Calu3 (cell line): ENCODE results near the gene OR7C1. TPM values are rescaled to one million over a fixed set of nuclear protein-coding genes. Genes with fewer than 3 reads are reported as not detected.
"Not testable (repeated sequence)": the region's sequence is repeated elsewhere in the genome, so short reads cannot be mapped to it uniquely, and the experiment has no call there.

Experiments
- BruUV-seq: library from RNA; stranded (reverse); fragments of 400-500 nt; replicated peaks from 2 replicates; lab custom pipeline; 2021; lab: Mats Ljungman, UMichigan
- CTCF ChIA-PET: fragments of 300-600 bp; sonication (Branson Sonifier 250); formaldehyde crosslinking; loops from one replicate; lab custom pipeline; 2022; ENCODE audit warnings: antibody characterized with exemption; lab: Charles Lee
- DNase-seq: peaks from one replicate; pipeline ENCODE4 v3.0.0; 2022
- H3K27ac Mint-ChIP-seq: one replicate; pipeline ENCODE4 v1.8.0; 2022; ENCODE audit warnings: mixed read lengths; ENCODE audit not compliant: unreplicated experiment
- H3K27me3 Mint-ChIP-seq: one replicate; pipeline ENCODE4 v1.8.0; 2022; ENCODE audit warnings: mixed read lengths; ENCODE audit not compliant: unreplicated experiment
- H3K36me3 Mint-ChIP-seq: one replicate; pipeline ENCODE4 v1.8.0; 2022; ENCODE audit warnings: mild to moderate bottlenecking, moderate library complexity, mixed read lengths; ENCODE audit not compliant: insufficient read depth, unreplicated experiment
- H3K4me1 Mint-ChIP-seq: one replicate; pipeline ENCODE4 v1.8.0; 2022; ENCODE audit warnings: mild to moderate bottlenecking, low read depth, mixed read lengths; ENCODE audit not compliant: unreplicated experiment
- H3K4me3 Mint-ChIP-seq: one replicate; pipeline ENCODE4 v1.8.0; 2022; ENCODE audit warnings: mild to moderate bottlenecking, low read depth, moderate library complexity, mixed read lengths; ENCODE audit not compliant: unreplicated experiment
- H3K9me3 Mint-ChIP-seq: one replicate; pipeline ENCODE4 v1.8.0; 2022; ENCODE audit warnings: low read depth, mixed read lengths; ENCODE audit not compliant: unreplicated experiment
- CTCF ChIP-seq: fragments of 200-600 bp; IDR thresholded peaks from one replicate; pipeline ENCODE4 v1.8.0; 2022; ENCODE audit warnings: antibody characterized with exemption; ENCODE audit not compliant: unreplicated experiment
- intact Hi-C: fragments of 100-400 bp; cut with micrococcal nuclease; formaldehyde crosslinking; loops from one replicate; pipeline ENCODE4 v1.10.0; 2022; ENCODE audit not compliant: unreplicated experiment
- total RNA-seq: library from RNA; stranded (reverse); gene quantifications from 2 replicates; pipeline ENCODE4 v1.2.3, GENCODE V29; 2022

OR7C1 gene
- total RNA-seq, 1 experiment from 2014 or later = not detected

- intact Hi-C loops = not testable (repeated sequence)
These were observed 50.3 kb downstream of the OR7C1 start for GRCh38 chr19:14784730-14785101.

GRCh38 chr19:14783410-14783998, 51.5 kb downstream of the OR7C1 start:
- H3K27ac Mint-ChIP-seq, H3K36me3 Mint-ChIP-seq, CTCF ChIA-PET, intact Hi-C loops, H3K4me1 Mint-ChIP-seq, DNase-seq, BruUV-seq, H3K4me3 Mint-ChIP-seq, H3K9me3 Mint-ChIP-seq: not testable (repeated sequence)
- peaks cover 26% of the 10 kb centered on the region for H3K27me3 Mint-ChIP-seq

More at GRCh38 chr19:14784730-14785101, 50.3 kb downstream of the OR7C1 start:
- BruUV-seq, DNase-seq, H3K4me1 Mint-ChIP-seq, H3K27ac Mint-ChIP-seq, H3K36me3 Mint-ChIP-seq, H3K4me3 Mint-ChIP-seq, CTCF ChIA-PET, H3K9me3 Mint-ChIP-seq: not testable (repeated sequence)
- H3K27me3 Mint-ChIP-seq = peaks cover 15% of the 10 kb centered on the region

GRCh38 chr19:14782626-14783409, 52.2 kb downstream of the OR7C1 start:
- H3K4me1 Mint-ChIP-seq = peaks cover 9% of the 10 kb centered on the region
- DNase-seq = no peak

GRCh38 chr19:14781713-14782536, 53.1 kb downstream of the OR7C1 start:
- H3K27ac Mint-ChIP-seq, DNase-seq, H3K36me3 Mint-ChIP-seq, H3K9me3 Mint-ChIP-seq, intact Hi-C loops, H3K4me1 Mint-ChIP-seq, CTCF ChIA-PET, BruUV-seq, H3K4me3 Mint-ChIP-seq: not testable (repeated sequence)
- H3K27me3 Mint-ChIP-seq = peaks cover 27% of the 10 kb centered on the region

More at GRCh38 chr19:14782626-14783409, 52.2 kb downstream of the OR7C1 start:
- H3K9me3 Mint-ChIP-seq = no peaks in the 10 kb centered on the region
- H3K27me3 Mint-ChIP-seq = peaks cover 26% of the 10 kb centered on the region
- CTCF ChIA-PET = no interaction called here
- intact Hi-C loops = no loop called here
- no peak for TF ChIP-seq CTCF
- H3K36me3 Mint-ChIP-seq = no peaks in the 10 kb centered on the region
- no peak overlapping the region for H3K4me3 Mint-ChIP-seq
- BruUV-seq = no TSS peak
- H3K27ac Mint-ChIP-seq = no peak overlapping the region

- intact Hi-C loops, H3K4me3 Mint-ChIP-seq, H3K27ac Mint-ChIP-seq, DNase-seq, BruUV-seq, H3K9me3 Mint-ChIP-seq, CTCF ChIA-PET, H3K4me1 Mint-ChIP-seq: not testable (repeated sequence)
- peaks cover 13% of the 10 kb centered on the region for H3K36me3 Mint-ChIP-seq
- peaks cover 35% of the 10 kb centered on the region for H3K27me3 Mint-ChIP-seq
These were observed 54.3 kb downstream of the OR7C1 start for GRCh38 chr19:14780622-14781225.
